ENCODE results near the gene VKORC1.
"Not testable (repeated sequence)": the region's sequence is repeated elsewhere in the genome, so short reads cannot be mapped to it uniquely, and the experiment has no call there.

Gene VKORC1

DNA sequence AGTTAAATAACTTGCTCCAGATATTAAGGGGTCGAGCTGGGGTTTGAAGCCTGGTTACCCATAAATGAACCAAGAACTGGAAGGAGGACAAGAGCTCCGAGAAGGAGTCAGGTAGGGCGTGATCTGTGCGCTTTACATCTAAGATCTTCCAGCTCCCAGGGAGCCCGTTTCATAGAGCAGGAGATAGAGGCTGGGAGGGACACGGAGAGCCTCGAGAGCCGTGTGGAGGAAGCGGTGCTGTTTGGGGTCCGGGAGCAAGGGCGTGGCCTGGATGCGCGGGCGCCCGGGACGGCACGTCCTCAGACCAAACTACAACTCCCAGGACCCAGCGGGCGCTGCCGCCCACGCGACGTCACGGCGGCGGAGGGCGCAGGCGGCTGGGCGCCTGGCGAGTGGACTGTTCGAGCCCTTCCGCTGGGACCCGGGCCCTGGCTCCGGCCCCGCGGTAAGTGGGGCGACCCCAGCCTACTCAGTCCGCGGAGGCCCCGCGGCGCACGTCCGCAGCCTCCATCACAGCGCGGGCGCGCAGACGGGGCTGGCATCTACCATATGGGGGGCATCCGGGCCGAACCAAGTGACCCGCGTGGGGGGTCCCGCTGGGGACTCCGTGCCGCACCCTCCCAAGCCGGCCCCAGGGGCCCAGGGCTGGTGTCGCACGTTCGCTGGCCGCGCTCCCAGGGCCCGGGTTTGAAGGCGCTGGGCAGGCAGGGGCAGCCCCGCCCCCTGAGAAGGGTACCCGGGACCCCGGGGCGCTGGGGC is 13.6 kb upstream of the VKORC1 start, which contains the start of gene BCKDK:
Gene BCKDK (plus strand): TSS at position 352 of the 759 bp plus-strand sequence. CDS start 838 bp downstream, outside the sequence.
- peak within 1 kb of the TSS; percentile 78 for H3K4me3 ChIP-seq (ENCODE audit: low read depth, low read length)

- no peak overlapping the region for H3K4me3 ChIP-seq (ENCODE audit: low read depth, low read length)
Observed at GRCh38 chr16:31107465-31107867, 12.9 kb upstream of the VKORC1 start.

GRCh38 chr16:31106509-31107464 is 12.2 kb upstream of the VKORC1 start:
- no peak overlapping the region for H3K4me3 ChIP-seq (ENCODE audit: low read depth, low read length)

- H3K4me3 ChIP-seq (ENCODE audit: low read depth, low read length) = no peak overlapping the region
Observed at GRCh38 chr16:31105677-31106213, 11.1 kb upstream of the VKORC1 start.

DNA sequence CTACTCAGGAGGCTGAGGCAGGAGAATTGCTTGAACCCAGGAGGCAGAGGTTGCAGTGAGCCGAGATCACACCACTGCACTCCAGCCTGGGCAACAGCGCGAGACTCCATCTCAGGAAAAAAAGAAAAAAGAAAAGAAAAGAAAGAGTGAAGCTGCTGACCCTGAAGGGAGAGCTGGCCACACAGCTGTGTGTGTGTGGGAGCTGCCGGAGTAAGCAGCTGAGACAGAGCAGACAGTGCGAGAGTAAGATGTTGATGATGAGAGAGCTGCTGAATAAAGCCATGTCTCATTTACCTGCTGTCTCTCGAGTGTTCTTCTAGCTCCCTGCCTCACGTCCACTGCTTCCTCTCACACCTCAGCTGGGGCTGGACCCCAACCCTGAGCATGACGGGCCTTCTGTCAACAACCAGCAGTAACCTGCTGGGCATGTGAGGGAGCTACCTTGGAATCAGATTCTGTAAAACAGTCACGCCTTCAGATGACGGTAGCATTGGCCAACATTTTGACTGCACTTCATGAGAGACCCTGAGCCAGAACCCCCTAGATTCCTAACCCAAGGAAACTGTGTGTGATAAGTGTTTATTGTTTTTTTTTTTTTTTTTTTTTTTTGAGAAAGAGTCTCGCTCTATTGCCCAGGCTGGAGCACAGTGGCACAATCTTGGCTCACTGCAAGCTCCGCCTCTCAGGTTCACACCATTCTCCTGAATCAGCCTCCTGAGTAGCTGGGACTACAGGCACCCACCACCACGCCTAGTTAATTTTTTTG is 6.5 kb upstream of the VKORC1 start:
- H3K4me3 ChIP-seq (ENCODE audit: low read depth, low read length) = not testable (repeated sequence)

- H3K4me3 ChIP-seq (ENCODE audit: low read depth, low read length) = no peak overlapping the region
Observed at GRCh38 chr16:31099860-31100638, 5.5 kb upstream of the VKORC1 start.

DNA sequence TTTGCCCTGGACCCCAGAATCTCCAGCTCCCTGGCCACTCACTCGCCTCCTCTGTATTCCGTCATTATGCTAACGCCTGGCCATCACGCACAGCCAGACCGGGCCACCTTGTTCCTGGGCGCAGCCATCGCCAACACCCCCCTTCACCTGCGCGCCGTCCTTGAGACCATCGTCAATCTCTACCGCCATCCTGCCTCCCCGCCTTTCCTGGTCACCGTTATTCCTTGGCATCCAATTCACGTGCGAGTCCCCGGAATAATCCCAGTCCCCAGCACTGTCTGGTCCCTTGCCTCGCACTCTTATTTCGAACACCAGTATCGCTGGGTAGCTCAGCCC is 541 bp downstream of the VKORC1 start:
- H3K4me3 ChIP-seq (ENCODE audit: low read depth, low read length) = peak overlapping the region; percentile 89

- H3K4me3 ChIP-seq (ENCODE audit: low read depth, low read length) = no peak overlapping the region
Observed at GRCh38 chr16:31093132-31093703, 1.4 kb downstream of the VKORC1 start.

DNA sequence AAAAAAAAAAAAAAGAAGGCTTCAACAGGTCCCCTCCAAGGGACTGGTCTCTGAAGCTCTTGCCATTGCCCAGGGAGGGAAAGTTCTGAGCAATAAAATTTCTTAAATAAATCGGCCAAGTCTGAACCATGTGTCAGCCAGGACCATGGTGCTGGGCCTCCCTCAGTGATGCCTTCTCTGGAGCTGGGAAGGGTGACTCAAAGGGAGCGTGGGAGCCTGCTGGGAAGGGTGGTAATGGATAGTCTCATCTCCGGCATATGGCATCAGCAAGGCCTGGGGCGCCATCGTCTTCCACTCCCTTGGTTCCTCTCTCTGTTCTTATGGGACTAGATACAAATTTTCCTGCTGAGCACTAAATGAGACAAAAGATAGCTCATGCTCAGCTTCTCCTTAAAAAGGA is 2.3 kb downstream of the VKORC1 start:
- H3K4me3 ChIP-seq (ENCODE audit: low read depth, low read length) = no peak overlapping the region

DNA sequence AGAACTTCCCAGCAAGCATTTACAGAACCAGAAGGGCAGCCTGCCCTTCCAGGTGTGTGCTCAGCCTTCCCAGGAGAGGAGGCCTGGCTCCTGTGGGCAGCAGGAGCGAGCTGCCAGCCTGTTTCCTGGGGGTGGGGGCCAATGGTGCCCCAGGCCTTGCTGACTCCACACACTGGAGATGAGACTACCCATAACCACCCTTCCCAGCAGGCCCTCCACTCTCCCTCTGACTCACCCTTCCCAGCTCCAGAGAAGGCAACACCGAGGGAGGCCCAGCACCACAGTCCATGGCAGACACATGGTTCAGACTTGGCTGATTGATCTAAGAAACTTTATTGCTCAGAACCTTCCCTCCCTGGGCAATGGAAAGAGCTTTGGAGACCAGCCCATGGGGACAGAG is 4.1 kb downstream of the VKORC1 start:
- no peak overlapping the region for H3K4me3 ChIP-seq (ENCODE audit: low read depth, low read length)

- no peak overlapping the region for H3K4me3 ChIP-seq (ENCODE audit: low read depth, low read length)
Observed at GRCh38 chr16:31089199-31089598, 5.4 kb downstream of the VKORC1 start.

GRCh38 chr16:31088459-31089183 is 6.0 kb downstream of the VKORC1 start, which contains the start of gene PRSS53:
Gene PRSS53, minus strand, starts transcription at chr16:31088943. Its CDS starts 134 bp downstream, at chr16:31088809.
- H3K4me3 ChIP-seq (ENCODE audit: low read depth, low read length) = no peak within 1 kb of the TSS

DNA sequence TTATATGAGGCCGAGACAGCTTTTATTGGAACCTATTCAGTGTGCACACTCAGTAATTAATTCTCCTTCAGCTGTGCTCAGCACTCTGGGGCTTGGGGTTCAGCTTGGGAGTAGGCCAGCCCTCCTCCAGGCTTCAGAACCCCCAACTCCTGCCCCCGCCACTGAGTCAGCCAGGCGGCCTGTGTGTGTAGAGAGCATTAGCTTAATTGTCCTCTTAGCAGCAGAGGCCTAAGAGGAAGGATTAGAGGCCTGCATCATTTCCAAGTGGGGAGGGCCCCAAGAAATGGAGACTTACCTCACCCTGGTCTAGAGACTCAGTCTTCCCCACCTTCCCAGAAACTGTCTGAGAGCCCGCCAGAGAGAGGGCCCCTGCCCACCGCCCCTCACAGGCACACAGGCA is 6.6 kb downstream of the VKORC1 start:
- no peak overlapping the region for H3K4me3 ChIP-seq (ENCODE audit: low read depth, low read length)

DNA sequence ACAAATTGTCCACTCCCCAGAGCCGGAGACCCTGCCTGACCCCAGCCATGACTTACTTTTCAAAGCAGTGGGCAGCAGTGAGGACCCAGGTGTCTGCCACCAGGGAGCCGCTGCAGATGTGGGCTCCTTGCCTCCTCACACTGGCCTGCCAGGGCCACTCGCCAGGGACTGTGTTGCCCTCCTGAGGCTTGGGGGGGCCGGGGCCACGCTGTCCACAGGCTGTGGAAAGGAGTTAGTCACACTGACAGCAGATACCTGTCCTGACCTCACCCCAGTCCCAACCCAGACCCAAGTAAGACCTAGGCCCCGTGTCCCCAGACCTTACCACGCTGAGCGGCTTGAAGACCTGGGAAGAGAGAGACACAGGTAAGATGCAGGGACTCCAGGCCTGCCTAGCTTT is 7.1 kb downstream of the VKORC1 start:
- H3K4me3 ChIP-seq (ENCODE audit: low read depth, low read length) = no peak overlapping the region

- H3K4me3 ChIP-seq (ENCODE audit: low read depth, low read length) = no peak overlapping the region
Observed at GRCh38 chr16:31086629-31086906, 8.0 kb downstream of the VKORC1 start.

DNA sequence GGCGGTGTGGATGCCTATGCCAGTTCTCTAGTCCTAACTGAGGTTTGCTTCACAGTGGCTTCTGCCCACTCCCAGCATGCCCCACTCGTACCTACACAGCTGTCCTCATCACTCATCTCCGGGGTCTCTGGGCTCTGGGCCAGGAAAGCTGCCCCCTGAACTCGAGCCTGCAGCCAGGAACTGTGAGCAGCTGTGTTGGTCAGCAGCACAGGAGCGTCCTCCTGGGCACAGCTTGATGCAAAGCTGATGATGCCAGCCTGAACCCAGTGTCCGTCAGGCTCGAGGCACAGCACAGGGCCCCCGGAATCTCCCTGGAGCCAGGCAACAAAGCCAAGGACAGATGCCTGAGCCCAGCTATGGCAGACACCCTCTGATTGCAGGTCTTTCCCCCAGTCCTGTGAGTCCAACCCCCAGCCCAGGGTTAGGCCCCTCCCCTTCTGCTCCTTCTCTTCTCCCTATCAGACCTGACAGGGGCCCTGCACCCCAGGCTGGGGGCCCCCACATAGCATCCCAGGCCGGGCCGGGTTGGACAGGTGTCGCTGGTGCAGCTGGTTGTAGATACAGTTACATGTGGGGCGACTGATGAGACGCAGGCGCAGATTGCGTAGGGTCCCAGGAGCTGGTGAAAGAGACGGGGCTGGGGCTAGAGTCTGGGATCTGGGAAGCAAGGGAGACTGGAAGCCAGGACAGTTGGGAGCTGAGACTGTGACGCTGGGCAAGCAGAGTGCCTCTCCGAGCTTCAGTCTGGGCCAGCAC is 8.5 kb downstream of the VKORC1 start:
- H3K4me3 ChIP-seq (ENCODE audit: low read depth, low read length) = no peak overlapping the region

DNA sequence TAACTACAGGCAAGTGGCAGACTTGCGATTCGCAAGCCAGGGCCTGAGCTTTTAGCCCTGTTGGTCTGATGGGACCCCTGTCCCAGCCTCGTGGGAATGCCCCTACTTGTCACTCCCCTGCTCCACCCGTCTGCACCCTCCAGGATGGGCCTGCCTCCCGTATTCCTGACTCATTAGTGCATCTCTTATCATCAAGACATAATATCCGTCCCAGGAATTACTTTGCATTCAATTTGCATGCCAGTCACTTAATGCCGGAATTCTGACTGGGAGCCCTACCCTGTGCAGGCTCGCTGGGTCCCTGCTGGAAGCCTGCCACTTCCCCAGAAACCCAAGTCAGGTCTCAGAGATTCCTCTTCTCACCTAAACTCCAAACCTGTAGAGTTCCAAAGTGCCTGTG is 9.2 kb downstream of the VKORC1 start:
- H3K4me3 ChIP-seq (ENCODE audit: low read depth, low read length) = no peak overlapping the region

DNA sequence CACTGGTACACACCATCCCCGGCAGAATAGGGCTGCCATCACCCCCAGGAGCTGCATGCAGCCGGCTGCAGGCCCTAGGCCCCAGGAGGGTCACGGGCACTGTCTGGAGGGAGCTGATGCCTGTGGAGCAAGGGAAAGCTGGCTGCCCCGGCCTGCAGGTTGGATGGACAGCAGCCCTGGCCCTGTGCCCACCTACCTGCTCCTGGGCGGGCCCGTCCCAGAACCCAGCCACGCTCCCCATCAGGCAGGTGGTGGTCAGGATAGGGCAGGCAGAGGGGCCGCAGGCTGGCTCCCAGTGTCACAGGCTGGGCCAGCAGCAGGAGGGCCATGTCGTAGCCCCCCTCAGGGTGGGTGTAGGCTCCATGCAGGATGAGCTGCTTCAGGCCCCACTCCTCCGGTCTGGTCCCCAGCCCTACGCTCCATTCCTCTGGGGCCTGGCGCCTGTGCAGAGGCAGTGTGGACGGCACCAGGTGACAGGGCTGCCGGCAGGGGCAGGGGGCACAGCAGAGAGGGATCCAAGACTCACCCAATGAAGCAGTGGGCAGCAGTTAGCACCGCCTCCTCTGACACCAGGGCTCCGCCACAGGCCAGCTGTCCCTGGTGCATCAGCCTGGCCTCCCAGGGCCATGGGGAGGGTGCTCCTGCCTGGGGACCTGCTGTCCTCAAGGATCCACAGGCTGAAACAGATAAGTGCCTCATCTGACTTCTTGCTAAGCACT is 9.9 kb downstream of the VKORC1 start:
- H3K4me3 ChIP-seq (ENCODE audit: low read depth, low read length) = no peak overlapping the region

Data from iPS-11a (cell line).